ENCODE results near the gene ADPRHL1. TPM values are rescaled to one million over a fixed set of nuclear protein-coding genes. Genes with fewer than 3 reads are reported as not detected.

Gene ADPRHL1
- total and polyA plus RNA-seq, 2 donors (not counting 3 experiments of a cell fraction or from before 2014, with no cell fraction given), result 0.52 to 0.97 TPM

DNA sequence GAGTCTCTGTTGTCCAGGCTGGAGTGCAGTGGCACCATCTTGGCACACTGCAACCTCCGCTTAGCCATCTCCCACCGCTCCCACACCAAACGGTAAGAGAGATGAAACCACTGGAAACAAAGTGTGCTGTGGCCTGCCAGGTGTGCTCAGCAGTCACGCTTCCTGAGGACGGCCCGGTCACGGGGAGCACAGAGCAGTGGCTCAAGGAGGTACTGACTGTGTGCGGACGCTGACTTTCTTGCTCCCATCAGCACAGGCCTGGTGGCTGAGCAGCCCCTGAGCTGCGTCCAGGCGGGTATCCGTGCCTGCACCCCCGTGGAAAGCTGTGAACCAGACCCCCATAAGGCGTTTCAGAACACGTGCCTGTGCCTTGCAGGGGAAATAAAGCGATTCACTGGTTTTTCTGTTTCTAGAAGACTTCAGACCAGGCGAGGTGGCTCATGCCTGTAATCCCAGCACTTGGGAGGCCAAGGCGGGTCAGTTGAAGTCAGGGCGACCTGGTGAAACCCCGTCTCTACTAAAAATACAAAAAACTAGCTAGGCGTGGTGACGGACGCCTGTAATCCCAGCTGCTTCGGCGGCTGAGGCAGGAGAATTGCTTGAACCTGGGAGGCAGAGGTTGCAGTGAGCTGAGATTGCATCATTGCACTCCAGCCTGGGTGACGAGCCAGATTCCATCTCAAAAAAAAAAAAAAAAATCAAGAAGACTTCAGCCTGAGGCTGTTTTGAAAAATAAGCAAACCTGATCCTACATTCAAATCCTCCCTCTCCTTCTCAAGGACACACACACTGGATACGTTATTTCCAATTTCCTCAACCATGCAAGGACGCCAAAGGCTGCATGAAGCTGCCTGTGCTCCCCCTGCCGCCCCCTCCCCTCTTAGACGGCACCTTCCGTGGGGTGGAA lies 25.5 kb downstream of the ADPRHL1 start:
- FAIRE-seq (no peak), DNase-seq (ENCODE audit: low read depth, low spot score) (no peak)
- POLR2A ChIA-PET, result no interaction called here
- Histone ChIP-seq H3K27ac (ENCODE audit: insufficient read depth, low read depth, low read length) (no peak overlapping the region), H2AFZ (ENCODE audit: low read depth, low read length) (no peak overlapping the region), H3K79me2 (ENCODE audit: control insufficient read depth, insufficient read depth, low read length) (no peaks in the 10 kb centered on the region), H3K4me3 (replicated peaks in 1 of 3; ENCODE audit: insufficient read depth in 1 of 3, low read depth in 1 of 3, low read length in 3 of 3) (no peak overlapping the region), H3K9me1 (replicated peaks; ENCODE audit: control insufficient read depth, extremely low read depth, insufficient read depth, low read length) (no peaks in the 10 kb centered on the region), H3K9me3 (replicated peaks; ENCODE audit: control insufficient read depth, insufficient read depth, low read length) (no peaks in the 10 kb centered on the region), H3K4me2 (ENCODE audit: insufficient read depth, low read length) (no peak overlapping the region), H3K9ac (replicated peaks; ENCODE audit: extremely low read depth, insufficient read depth, low read length) (no peak overlapping the region), H3K27me3 (ENCODE audit: control insufficient read depth in 2 of 2, insufficient read depth in 2 of 2, low read length in 2 of 2) (no peaks in the 10 kb centered on the region), H3K4me1 (ENCODE audit: control insufficient read depth, extremely low read depth, insufficient read depth, low read length) (no peaks in the 10 kb centered on the region), H4K20me1 (replicated peaks; ENCODE audit: control insufficient read depth, extremely low read depth, insufficient read depth, low read length) (no peaks in the 10 kb centered on the region), H3K36me3 (ENCODE audit: control insufficient read depth in 2 of 2, extremely low read depth in 1 of 2, insufficient read depth in 2 of 2, low read length in 2 of 2) (no peaks in the 10 kb centered on the region)
- dilution Hi-C loops (cut with MboI; ENCODE audit: extremely low pct_ligation_motif_present, low sequenced_read_pairs) (no loop called here), intact Hi-C loops (cut with micrococcal nuclease) (no loop called here)
- CTCF ChIA-PET, result no interaction called here
- no TSS peak for BruUV-seq (replicated peaks)
- TF ChIP-seq, protein P1, sequence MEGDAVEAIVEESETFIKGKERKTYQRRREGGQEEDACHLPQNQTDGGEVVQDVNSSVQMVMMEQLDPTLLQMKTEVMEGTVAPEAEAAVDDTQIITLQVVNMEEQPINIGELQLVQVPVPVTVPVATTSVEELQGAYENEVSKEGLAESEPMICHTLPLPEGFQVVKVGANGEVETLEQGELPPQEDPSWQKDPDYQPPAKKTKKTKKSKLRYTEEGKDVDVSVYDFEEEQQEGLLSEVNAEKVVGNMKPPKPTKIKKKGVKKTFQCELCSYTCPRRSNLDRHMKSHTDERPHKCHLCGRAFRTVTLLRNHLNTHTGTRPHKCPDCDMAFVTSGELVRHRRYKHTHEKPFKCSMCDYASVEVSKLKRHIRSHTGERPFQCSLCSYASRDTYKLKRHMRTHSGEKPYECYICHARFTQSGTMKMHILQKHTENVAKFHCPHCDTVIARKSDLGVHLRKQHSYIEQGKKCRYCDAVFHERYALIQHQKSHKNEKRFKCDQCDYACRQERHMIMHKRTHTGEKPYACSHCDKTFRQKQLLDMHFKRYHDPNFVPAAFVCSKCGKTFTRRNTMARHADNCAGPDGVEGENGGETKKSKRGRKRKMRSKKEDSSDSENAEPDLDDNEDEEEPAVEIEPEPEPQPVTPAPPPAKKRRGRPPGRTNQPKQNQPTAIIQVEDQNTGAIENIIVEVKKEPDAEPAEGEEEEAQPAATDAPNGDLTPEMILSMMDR (IDR thresholded peaks at IDR 0.05; ENCODE audit: extremely low read depth in 1 of 2, insufficient read depth in 1 of 2, low read depth in 1 of 2, low read length in 2 of 2), result no peak
- no peak for TF ChIP-seq FOS (IDR thresholded peaks at IDR 0.05; ENCODE audit: borderline replicate concordance, insufficient read depth, low read length)

DNA sequence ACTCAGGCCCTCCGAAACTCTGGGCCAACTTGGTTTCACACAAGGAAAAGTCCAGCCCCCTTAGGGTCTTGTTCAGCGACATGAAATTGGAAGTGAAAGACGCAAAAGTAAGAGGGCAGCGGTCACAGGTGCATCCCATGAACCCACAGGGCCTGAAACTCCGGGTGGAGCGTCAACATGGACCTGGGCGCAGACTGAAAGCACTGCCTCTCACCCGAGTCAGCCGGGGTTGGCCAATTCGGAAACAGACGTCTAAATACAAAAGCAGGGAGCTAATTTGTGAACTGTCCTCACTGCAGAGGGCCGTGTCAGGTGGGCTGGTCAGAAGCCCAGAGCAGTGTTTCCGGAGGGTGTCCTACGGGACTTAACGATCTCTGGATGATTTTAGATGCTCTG lies 26.7 kb downstream of the ADPRHL1 start:
- Histone ChIP-seq H3K9me3 (replicated peaks; ENCODE audit: control insufficient read depth, insufficient read depth, low read length) (no peaks in the 10 kb centered on the region), H3K27me3 (ENCODE audit: control insufficient read depth in 2 of 2, insufficient read depth in 2 of 2, low read length in 2 of 2) (no peaks in the 10 kb centered on the region), H4K20me1 (replicated peaks; ENCODE audit: control insufficient read depth, extremely low read depth, insufficient read depth, low read length) (no peaks in the 10 kb centered on the region), H3K36me3 (ENCODE audit: control insufficient read depth in 2 of 2, extremely low read depth in 1 of 2, insufficient read depth in 2 of 2, low read length in 2 of 2) (no peaks in the 10 kb centered on the region), H3K4me3 (replicated peaks in 1 of 3; ENCODE audit: insufficient read depth in 1 of 3, low read depth in 1 of 3, low read length in 3 of 3) (no peak overlapping the region), H3K79me2 (ENCODE audit: control insufficient read depth, insufficient read depth, low read length) (no peaks in the 10 kb centered on the region), H3K9ac (replicated peaks; ENCODE audit: extremely low read depth, insufficient read depth, low read length) (no peak overlapping the region), H3K27ac (ENCODE audit: insufficient read depth, low read depth, low read length) (no peak overlapping the region), H2AFZ (ENCODE audit: low read depth, low read length) (no peak overlapping the region), H3K4me1 (ENCODE audit: control insufficient read depth, extremely low read depth, insufficient read depth, low read length) (no peaks in the 10 kb centered on the region), H3K9me1 (replicated peaks; ENCODE audit: control insufficient read depth, extremely low read depth, insufficient read depth, low read length) (no peaks in the 10 kb centered on the region), H3K4me2 (ENCODE audit: insufficient read depth, low read length) (no peak overlapping the region)
- CTCF ChIA-PET, result no interaction called here
- FAIRE-seq (no peak), DNase-seq (ENCODE audit: low read depth, low spot score) (no peak)
- dilution Hi-C loops (cut with MboI; ENCODE audit: extremely low pct_ligation_motif_present, low sequenced_read_pairs) (no loop called here), intact Hi-C loops (cut with micrococcal nuclease) (no loop called here)
- TF ChIP-seq JUN (IDR thresholded peaks at IDR 0.05; ENCODE audit: borderline replicate concordance, insufficient read depth, insufficient read length, low read depth) (no peak), POLR2AphosphoS5 (IDR thresholded peaks at IDR 0.05; ENCODE audit: insufficient read depth, low read depth, low read length) (no peak), FOS (IDR thresholded peaks at IDR 0.05; ENCODE audit: borderline replicate concordance, insufficient read depth, low read length) (no peak), EZH2 (IDR thresholded peaks at IDR 0.05; ENCODE audit: borderline replicate concordance, low read depth, low read length, severe bottlenecking) (no peak)
- TF ChIP-seq, protein P2, sequence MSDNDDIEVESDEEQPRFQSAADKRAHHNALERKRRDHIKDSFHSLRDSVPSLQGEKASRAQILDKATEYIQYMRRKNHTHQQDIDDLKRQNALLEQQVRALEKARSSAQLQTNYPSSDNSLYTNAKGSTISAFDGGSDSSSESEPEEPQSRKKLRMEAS (IDR thresholded peaks at IDR 0.05; ENCODE audit: insufficient read depth, insufficient read length), result no peak
- BruUV-seq (replicated peaks), result no TSS peak
- POLR2A ChIA-PET, result no interaction called here

All from endothelial cell of umbilical vein (primary cell).